ENCODE data around the gene P3R3URF.

DNA sequence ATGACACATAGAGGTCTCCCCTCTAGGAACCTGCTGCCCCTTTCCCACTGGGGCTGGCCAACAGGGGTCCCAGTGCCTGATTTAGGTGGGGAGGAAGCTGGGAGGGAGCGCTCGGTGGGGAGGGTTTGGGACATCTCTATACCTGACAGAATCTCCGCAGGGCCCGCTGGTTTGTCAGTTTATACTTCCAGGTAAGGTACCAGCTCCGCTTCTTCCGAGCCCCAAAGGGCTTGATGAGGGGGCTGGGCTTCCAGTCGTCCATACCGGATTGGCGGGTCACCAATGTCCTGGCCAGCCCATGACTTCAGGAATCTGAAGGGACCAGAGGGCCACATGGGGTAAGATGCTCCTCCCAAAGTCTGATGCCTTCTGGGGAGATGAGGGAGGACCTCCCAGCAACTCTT lies 21.3 kb upstream of the P3R3URF start:
- no peak for TF ChIP-seq EZH2 (optimal IDR thresholded peaks at IDR 0.05; ENCODE audit: low read depth, low read length)
- TF ChIP-seq, protein P1, sequence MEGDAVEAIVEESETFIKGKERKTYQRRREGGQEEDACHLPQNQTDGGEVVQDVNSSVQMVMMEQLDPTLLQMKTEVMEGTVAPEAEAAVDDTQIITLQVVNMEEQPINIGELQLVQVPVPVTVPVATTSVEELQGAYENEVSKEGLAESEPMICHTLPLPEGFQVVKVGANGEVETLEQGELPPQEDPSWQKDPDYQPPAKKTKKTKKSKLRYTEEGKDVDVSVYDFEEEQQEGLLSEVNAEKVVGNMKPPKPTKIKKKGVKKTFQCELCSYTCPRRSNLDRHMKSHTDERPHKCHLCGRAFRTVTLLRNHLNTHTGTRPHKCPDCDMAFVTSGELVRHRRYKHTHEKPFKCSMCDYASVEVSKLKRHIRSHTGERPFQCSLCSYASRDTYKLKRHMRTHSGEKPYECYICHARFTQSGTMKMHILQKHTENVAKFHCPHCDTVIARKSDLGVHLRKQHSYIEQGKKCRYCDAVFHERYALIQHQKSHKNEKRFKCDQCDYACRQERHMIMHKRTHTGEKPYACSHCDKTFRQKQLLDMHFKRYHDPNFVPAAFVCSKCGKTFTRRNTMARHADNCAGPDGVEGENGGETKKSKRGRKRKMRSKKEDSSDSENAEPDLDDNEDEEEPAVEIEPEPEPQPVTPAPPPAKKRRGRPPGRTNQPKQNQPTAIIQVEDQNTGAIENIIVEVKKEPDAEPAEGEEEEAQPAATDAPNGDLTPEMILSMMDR (IDR thresholded peaks at IDR 0.05; ENCODE audit: low read length), result no peak
